ENCODE measurements around the gene TCEANC.
"Not testable (repeated sequence)": the region's sequence is repeated elsewhere in the genome, so short reads cannot be mapped to it uniquely, and the experiment has no call there.

Gene TCEANC

GRCh38 chrX:13645464-13646153 is 7.3 kb upstream of the TCEANC start:
- no peaks in the 10 kb centered on the region for H3K27me3 Mint-ChIP-seq (ENCODE audit: low read depth)
- H3K4me1 Mint-ChIP-seq = peaks cover 31% of the 10 kb centered on the region
- H3K36me3 Mint-ChIP-seq (ENCODE audit: low read depth) = no peaks in the 10 kb centered on the region
- no peak overlapping the region for H3K4me3 Mint-ChIP-seq
- H3K27ac Mint-ChIP-seq = peak overlapping the region; percentile 11 to 98 (median 70)
- no peaks in the 10 kb centered on the region for H3K9me3 Mint-ChIP-seq
- TF ChIP-seq CTCF (IDR thresholded peaks at IDR 0.05; ENCODE audit: unreplicated experiment in 3 of 3) = no peak

GRCh38 chrX:13646154-13646549 is 6.8 kb upstream of the TCEANC start:
- TF ChIP-seq CTCF (IDR thresholded peaks at IDR 0.05; ENCODE audit: unreplicated experiment in 3 of 3) = peak; percentile 58 to 70 (median 59)
- Mint-ChIP-seq H3K9me3 (no peaks in the 10 kb centered on the region), H3K27me3 (ENCODE audit: low read depth) (no peaks in the 10 kb centered on the region), H3K27ac (peak overlapping the region; percentile 11 to 98 (median 70)), H3K4me3 (no peak overlapping the region), H3K36me3 (ENCODE audit: low read depth) (no peaks in the 10 kb centered on the region), H3K4me1 (peaks cover 31% of the 10 kb centered on the region)

GRCh38 chrX:13647709-13648212 is 5.2 kb upstream of the TCEANC start:
- no peak for TF ChIP-seq CTCF (IDR thresholded peaks at IDR 0.05; ENCODE audit: unreplicated experiment in 3 of 3)
- Mint-ChIP-seq H3K27me3 (ENCODE audit: low read depth) (no peaks in the 10 kb centered on the region), H3K36me3 (ENCODE audit: low read depth) (no peaks in the 10 kb centered on the region), H3K9me3 (no peaks in the 10 kb centered on the region), H3K4me1 (peaks cover 36% of the 10 kb centered on the region), H3K4me3 (peak overlapping the region in 2 of 3 experiments; percentile 20 to 63), H3K27ac (peak overlapping the region; percentile 90 to 98 (median 98))

- peak overlapping the region; percentile 90 to 98 (median 98) for H3K27ac Mint-ChIP-seq
- not testable (repeated sequence) for H3K27me3 Mint-ChIP-seq (ENCODE audit: low read depth); H3K9me3 Mint-ChIP-seq; H3K36me3 Mint-ChIP-seq (ENCODE audit: low read depth); H3K4me3 Mint-ChIP-seq
- peaks cover 38% of the 10 kb centered on the region for H3K4me1 Mint-ChIP-seq
Observed at GRCh38 chrX:13648336-13648735, 4.6 kb upstream of the TCEANC start.

GRCh38 chrX:13649838-13650237 is 3.1 kb upstream of the TCEANC start:
- no peaks in the 10 kb centered on the region for H3K9me3 Mint-ChIP-seq

GRCh38 chrX:13650318-13650717 is 2.6 kb upstream of the TCEANC start:
- Mint-ChIP-seq H3K27me3 (ENCODE audit: low read depth) (no peaks in the 10 kb centered on the region), H3K9me3 (no peaks in the 10 kb centered on the region), H3K4me1 (peaks cover 38% of the 10 kb centered on the region), H3K27ac (peak overlapping the region; percentile 90 to 95 (median 92)), H3K36me3 (ENCODE audit: low read depth) (no peaks in the 10 kb centered on the region), H3K4me3 (no peak overlapping the region)
- no peak for TF ChIP-seq CTCF (IDR thresholded peaks at IDR 0.05; ENCODE audit: unreplicated experiment in 3 of 3)

More at GRCh38 chrX:13649838-13650237, 3.1 kb upstream of the TCEANC start:
- Mint-ChIP-seq H3K27me3 (ENCODE audit: low read depth) (no peaks in the 10 kb centered on the region), H3K27ac (peak overlapping the region; percentile 90 to 95 (median 92)), H3K4me3 (no peak overlapping the region), H3K4me1 (peaks cover 38% of the 10 kb centered on the region), H3K36me3 (ENCODE audit: low read depth) (no peaks in the 10 kb centered on the region)
- no peak for TF ChIP-seq CTCF (IDR thresholded peaks at IDR 0.05; ENCODE audit: unreplicated experiment in 3 of 3)

All from nephron (organoid).